ENCODE data around the gene NPDC1. TPM values are rescaled to one million over a fixed set of nuclear protein-coding genes. Genes with fewer than 3 reads are reported as not detected.

The NPDC1 gene

DNA sequence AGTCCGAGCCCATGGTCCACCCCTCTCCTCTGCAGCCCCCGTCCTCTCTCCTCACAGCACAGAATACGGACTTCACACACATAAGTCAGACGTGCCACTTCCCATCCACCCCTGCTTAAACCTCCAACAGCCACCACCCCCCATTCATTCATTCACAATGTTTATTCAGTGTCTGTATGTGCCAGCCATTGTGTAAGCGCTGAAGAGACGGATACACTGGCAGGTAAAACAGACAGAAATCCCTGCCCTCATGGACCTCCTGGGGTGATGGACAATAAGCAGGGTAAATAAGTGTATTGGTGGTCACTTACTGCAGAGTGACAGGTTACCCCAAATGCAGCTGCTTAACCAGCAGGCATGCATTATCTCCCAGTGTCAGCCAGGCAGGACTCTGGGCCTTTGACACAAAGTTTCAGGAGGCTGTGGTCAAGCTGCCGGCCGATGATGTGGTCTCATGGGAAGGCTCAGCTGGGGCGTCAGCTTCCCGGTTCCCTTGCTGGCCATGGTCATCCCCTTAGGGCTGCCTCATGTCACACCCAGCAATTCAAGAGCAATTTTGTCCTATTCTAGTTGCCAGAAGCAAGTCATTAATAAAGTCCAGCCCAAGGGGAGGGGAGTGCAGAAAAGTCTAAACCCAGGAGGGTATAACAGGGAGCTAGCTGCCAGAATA is 55.6 kb downstream of the NPDC1 start:
- no peak overlapping the region for H2BK120ac ChIP-seq (ENCODE audit: low read depth, low read length)
- H2BK5ac ChIP-seq (ENCODE audit: low read depth, low read length, poor library complexity, severe bottlenecking) = no peak overlapping the region
- DNase-seq = no peak
- no peak overlapping the region for H4K8ac ChIP-seq (ENCODE audit: low read length)
- H4K91ac ChIP-seq (ENCODE audit: low read length) = no peak overlapping the region
- H2AK5ac ChIP-seq (ENCODE audit: low read length, severe bottlenecking) = no peak overlapping the region
- H3K9me3 ChIP-seq (ENCODE audit: control insufficient read depth, low read length) = no peaks in the 10 kb centered on the region
- peaks cover 0 to 22% of the 10 kb centered on the region in 2 experiments for H3K36me3 ChIP-seq (ENCODE audit: control insufficient read depth in 1 of 2, insufficient read depth in 2 of 2, low read depth in 1 of 2, low read length in 2 of 2)
- H3K4me1 ChIP-seq (ENCODE audit: control insufficient read depth, insufficient read depth, low read depth, low read length) = peaks cover 22% of the 10 kb centered on the region
- H3K4ac ChIP-seq (ENCODE audit: low read depth in 1 of 2, low read length in 2 of 2) = no peak overlapping the region
- no peak overlapping the region for H3K18ac ChIP-seq (ENCODE audit: low read depth in 1 of 2, low read length in 2 of 2)
- H3K23ac ChIP-seq (ENCODE audit: low read length in 2 of 2) = no peak overlapping the region
- H2AFZ ChIP-seq (ENCODE audit: low read depth, low read length) = no peak overlapping the region
- no peak overlapping the region for H3K4me2 ChIP-seq (ENCODE audit: low read length, poor library complexity, severe bottlenecking)
- H2BK12ac ChIP-seq (ENCODE audit: low read length in 2 of 2) = no peak overlapping the region
- WGBS = 95% methylated on average over 10 of the region's 10 CpGs
- no peak overlapping the region for H3K4me3 ChIP-seq (ENCODE audit: insufficient read depth in 1 of 2, low read depth in 1 of 2, low read length in 2 of 2)
- H3K79me1 ChIP-seq (replicated peaks; ENCODE audit: low read length, poor library complexity, severe bottlenecking) = peaks cover 15% of the 10 kb centered on the region
- H3K14ac ChIP-seq (ENCODE audit: low read length in 2 of 2) = no peak overlapping the region
- H3K27ac ChIP-seq (ENCODE audit: low read length, poor library complexity, severe bottlenecking) = no peak overlapping the region
- no peak overlapping the region for H3K9ac ChIP-seq (ENCODE audit: low read length)
- H2BK15ac ChIP-seq (ENCODE audit: low read depth, poor library complexity, severe bottlenecking) = no peak overlapping the region
- peaks cover 7 to 12% of the 10 kb centered on the region in 2 experiments for H3K27me3 ChIP-seq (ENCODE audit: control insufficient read depth in 1 of 2, insufficient read depth in 1 of 2, low read length in 2 of 2)

Small RNA genes within 50 kb of the gene (small RNA-seq; reads per million reads assigned to genes)
- gene RF00153 (ENCODE audit: low read depth) = not detected

Measured in mesenchymal stem cell (in vitro differentiated cells and primary cell).